ENCODE results near the gene C1orf198. TPM values are rescaled to one million over a fixed set of nuclear protein-coding genes. Genes with fewer than 3 reads are reported as not detected.
A peak's percentile ranks its signal among the peaks of the same experiment; 100 is the strongest.

The C1orf198 gene
- polyA plus RNA-seq, 3 donors = 1.3 to 2.7 (median 1.6) TPM

- H3K4me1 Mint-ChIP-seq = peaks cover 18% of the 10 kb centered on the region
- no peaks in the 10 kb centered on the region for H4K20me1 ChIP-seq (ENCODE audit: insufficient read depth, low read length)
- no peak for DNase-seq
- intact Hi-C loops (cut with micrococcal nuclease) = no loop called here
- WGBS (ENCODE audit: insufficient coverage) = 96% methylated on average over 3 of the region's 3 CpGs
- H3K9ac ChIP-seq (ENCODE audit: insufficient read depth, low read length, poor library complexity, severe bottlenecking) = no peak overlapping the region
- no peaks in the 10 kb centered on the region for H3K36me3 ChIP-seq (replicated peaks in 1 of 2; ENCODE audit: control insufficient read depth in 1 of 2, insufficient read depth in 2 of 2, low read length in 2 of 2)
- no peak overlapping the region for H3K27ac ChIP-seq (ENCODE audit: low read depth in 1 of 2, low read length in 2 of 2)
- peaks cover 0 to 8% (median 2%) of the 10 kb centered on the region in 7 donors for H3K9me3 Mint-ChIP-seq
- no peak overlapping the region for H3K4me3 ChIP-seq (replicated peaks in 1 of 3; ENCODE audit: low read depth in 2 of 3, low read length in 3 of 3)
- peaks cover 0 to 9% (median 8%) of the 10 kb centered on the region in 3 donors for H3K27me3 Mint-ChIP-seq (ENCODE audit: low read depth in 3 of 3)
- peak overlapping the region in 3 of 7 donors; percentile 10 to 87 (median 11) for H3K27ac Mint-ChIP-seq
- H3K36me3 Mint-ChIP-seq = no peaks in the 10 kb centered on the region
- no peaks in the 10 kb centered on the region for H3K79me2 ChIP-seq (ENCODE audit: insufficient read depth, low read length)
- H3K9me3 ChIP-seq (replicated peaks in 1 of 2; ENCODE audit: control insufficient read depth in 1 of 2, insufficient read depth in 1 of 2, low read length in 2 of 2) = no peaks in the 10 kb centered on the region
- no peak for TF ChIP-seq CTCF (IDR thresholded peaks at IDR 0.05)
- no peak overlapping the region for H3K4me3 Mint-ChIP-seq
- peaks cover 14 to 16% of the 10 kb centered on the region in 2 donors for H3K4me1 ChIP-seq (ENCODE audit: control insufficient read depth in 1 of 2, insufficient read depth in 2 of 2, low read length in 2 of 2)
- no peak overlapping the region for H2AFZ ChIP-seq (ENCODE audit: insufficient read depth, low read depth, low read length, poor library complexity, severe bottlenecking)
- H3K4me2 ChIP-seq (replicated peaks; ENCODE audit: extremely low read depth, low read length, poor library complexity, severe bottlenecking) = no peak overlapping the region
- no peaks in the 10 kb centered on the region for H3K27me3 ChIP-seq (ENCODE audit: control insufficient read depth in 2 of 2, insufficient read depth in 2 of 2, low read length in 2 of 2)
Measured at GRCh38 chr1:230825761-230826160, 42.6 kb downstream of the C1orf198 start.

DNA sequence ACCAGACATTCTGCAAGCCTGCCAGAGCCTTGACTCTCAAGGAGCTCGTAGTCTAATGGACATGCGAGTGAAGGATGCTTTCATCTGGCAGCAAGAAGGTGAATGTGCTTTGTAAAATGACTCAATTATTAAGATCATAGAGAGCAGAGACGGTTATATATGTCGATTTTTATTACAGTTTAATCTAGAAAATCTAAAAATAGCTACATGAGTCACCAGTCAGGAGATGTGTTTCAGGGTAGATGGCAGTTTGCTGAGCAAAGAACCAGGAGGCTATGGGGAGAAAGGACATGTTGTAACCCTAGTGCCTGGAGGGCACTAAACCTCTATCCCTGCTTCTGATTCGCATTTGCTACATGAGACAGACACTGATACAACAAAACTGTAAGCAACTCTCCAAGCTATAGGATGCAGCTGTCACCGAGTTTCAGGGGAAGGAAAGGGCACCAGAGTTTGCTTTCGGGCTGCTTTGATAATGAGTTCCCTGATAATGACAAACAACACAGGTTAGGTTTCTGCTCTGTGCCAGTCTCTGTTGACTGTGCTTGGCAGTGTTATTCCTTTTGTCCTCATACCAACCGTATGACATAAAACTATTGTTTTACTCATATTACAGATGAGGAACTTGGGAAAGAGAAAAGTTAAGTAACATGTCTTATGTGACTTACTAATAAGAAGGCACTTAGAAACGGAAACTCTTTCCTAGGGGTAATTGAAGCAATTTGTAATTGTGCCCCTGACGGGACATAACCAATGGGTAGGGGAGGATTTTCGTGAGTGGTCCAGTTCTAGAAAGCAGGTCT is 43.2 kb downstream of the C1orf198 start:
- no peaks in the 10 kb centered on the region for H3K36me3 Mint-ChIP-seq
- no peak overlapping the region for H3K4me3 ChIP-seq (replicated peaks in 1 of 3; ENCODE audit: low read depth in 2 of 3, low read length in 3 of 3)
- H3K4me2 ChIP-seq (replicated peaks; ENCODE audit: extremely low read depth, low read length, poor library complexity, severe bottlenecking) = no peak overlapping the region
- intact Hi-C loops (cut with micrococcal nuclease) = no loop called here
- WGBS (ENCODE audit: insufficient coverage) = 56% methylated on average over 7 of the region's 11 CpGs
- no peak overlapping the region for H3K9ac ChIP-seq (ENCODE audit: insufficient read depth, low read length, poor library complexity, severe bottlenecking)
- H3K9me3 ChIP-seq (replicated peaks in 1 of 2; ENCODE audit: control insufficient read depth in 1 of 2, insufficient read depth in 1 of 2, low read length in 2 of 2) = no peaks in the 10 kb centered on the region
- H4K20me1 ChIP-seq (ENCODE audit: insufficient read depth, low read length) = no peaks in the 10 kb centered on the region
- H3K36me3 ChIP-seq (replicated peaks in 1 of 2; ENCODE audit: control insufficient read depth in 1 of 2, insufficient read depth in 2 of 2, low read length in 2 of 2) = no peaks in the 10 kb centered on the region
- peak overlapping the region; percentile 3 to 9 for H3K4me3 Mint-ChIP-seq
- peaks cover 18% of the 10 kb centered on the region for H3K4me1 Mint-ChIP-seq
- DNase-seq = peak; percentile 6 to 33 (median 9)
- H3K4me1 ChIP-seq (ENCODE audit: control insufficient read depth in 1 of 2, insufficient read depth in 2 of 2, low read length in 2 of 2) = peaks cover 14 to 16% of the 10 kb centered on the region in 2 donors
- peaks cover 0 to 3% (median 0%) of the 10 kb centered on the region in 7 donors for H3K9me3 Mint-ChIP-seq
- no peaks in the 10 kb centered on the region for H3K79me2 ChIP-seq (ENCODE audit: insufficient read depth, low read length)
- H3K27me3 ChIP-seq (ENCODE audit: control insufficient read depth in 2 of 2, insufficient read depth in 2 of 2, low read length in 2 of 2) = no peaks in the 10 kb centered on the region
- no peak overlapping the region for H2AFZ ChIP-seq (ENCODE audit: insufficient read depth, low read depth, low read length, poor library complexity, severe bottlenecking)
- H3K27ac Mint-ChIP-seq = peak overlapping the region; percentile 47 to 87 (median 58)
- H3K27me3 Mint-ChIP-seq (ENCODE audit: low read depth in 3 of 3) = peaks cover 0 to 9% (median 8%) of the 10 kb centered on the region in 3 donors
- no peak for TF ChIP-seq CTCF (IDR thresholded peaks at IDR 0.05)
- H3K27ac ChIP-seq (ENCODE audit: low read depth in 1 of 2, low read length in 2 of 2) = no peak overlapping the region

Measured in CD14-positive monocyte (primary cell).